ENCODE data around the gene PHACTR4. TPM values are rescaled to one million over a fixed set of nuclear protein-coding genes. Genes with fewer than 3 reads are reported as not detected.

Gene PHACTR4
- polyA plus RNA-seq, 4 donors = 61.5 to 89.8 (median 85.0) TPM

Other genes starting within 250 kb of the PHACTR4 start
- gene PTAFR, start 193.1 kb upstream of the PHACTR4 start, polyA plus RNA-seq (ENCODE audit: insufficient read length in 4 of 4) = 1 to 10 TPM; 2.0 to 2.9 (median 2.4) TPM
- gene DNAJC8, start 136.7 kb upstream of the PHACTR4 start, polyA plus RNA-seq (ENCODE audit: insufficient read length in 4 of 4) = 100 to 1,000 TPM; 146 to 175 (median 157) TPM
- gene ATP5IF1, start 133.6 kb upstream of the PHACTR4 start, polyA plus RNA-seq (ENCODE audit: insufficient read length in 4 of 4) = 100 to 1,000 TPM; 289 to 338 (median 322) TPM
- gene SESN2, start 110.2 kb upstream of the PHACTR4 start, polyA plus RNA-seq (ENCODE audit: insufficient read length in 4 of 4) = 10 to 100 TPM; 17.9 to 23.6 (median 19.0) TPM
- gene MED18, start 40.7 kb upstream of the PHACTR4 start, polyA plus RNA-seq (ENCODE audit: insufficient read length in 4 of 4) = 10 to 100 TPM; 19.1 to 27.2 (median 21.1) TPM
- 10 to 100 TPM; 30.9 to 41.2 (median 36.2) TPM for gene RCC1, start 136.3 kb downstream of the PHACTR4 start, polyA plus RNA-seq (ENCODE audit: insufficient read length in 4 of 4)
- 10 to 100 TPM; 21.6 to 27.0 (median 23.3) TPM for gene TRNAU1AP, start 183.3 kb downstream of the PHACTR4 start, polyA plus RNA-seq (ENCODE audit: insufficient read length in 4 of 4)
- gene RAB42, start 222.5 kb downstream of the PHACTR4 start, polyA plus RNA-seq (ENCODE audit: insufficient read length in 4 of 4) = 1 to 10 TPM; 2.1 to 3.7 (median 3.0) TPM